Right lobe of liver (tissue), 4 donors: ENCODE data around the gene CNTNAP5.

Experiments used
- POLR2A ChIP-seq: fragments of 450-650 bp; IDR thresholded peaks from one replicate; pipeline ENCODE4 v1.6.1; 2017; ENCODE audit warnings: antibody characterized with exemption, mild to moderate bottlenecking
- TF ChIP-seq, protein P1 (sequence below), 4 donors: fragments of 200-600 bp in 3 of 4; fragments of 450-650 bp in 1 of 4; IDR thresholded peaks; one replicate each; pipeline versions ENCODE4 v1.5.1 to v1.8.0; 2016 to 2022; ENCODE audit warnings: antibody characterized with exemption in 4 of 4, mild to moderate bottlenecking in 2 of 4
- donor health status: DM: no; HTN: no; CAD: no.
- donor health status: DM: no; HTN: no; CAD: no.
- donor health status: DM: no; HTN: yes; CAD: no.

DNA sequence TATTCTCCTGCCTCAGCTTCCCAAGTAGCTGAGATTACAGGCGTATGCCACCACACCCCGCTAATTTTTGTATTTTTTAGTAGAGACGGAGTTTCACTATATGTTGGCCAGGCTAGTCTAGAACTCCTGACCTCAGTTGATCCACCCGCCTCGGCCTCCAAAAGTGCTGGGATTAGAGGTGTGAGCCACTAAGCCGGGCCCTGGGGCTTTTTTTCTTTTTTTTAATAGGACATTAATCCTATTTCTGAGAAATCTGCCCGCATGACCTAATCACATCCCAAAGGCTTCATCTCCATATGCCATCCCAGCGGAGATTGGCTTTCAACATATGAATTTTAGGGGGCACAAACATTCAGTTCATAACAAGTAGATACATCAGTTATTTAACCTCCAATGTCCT lies 128.6 kb downstream of the CNTNAP5 start:
- no peak for TF ChIP-seq POLR2A
- TF ChIP-seq, protein P1, sequence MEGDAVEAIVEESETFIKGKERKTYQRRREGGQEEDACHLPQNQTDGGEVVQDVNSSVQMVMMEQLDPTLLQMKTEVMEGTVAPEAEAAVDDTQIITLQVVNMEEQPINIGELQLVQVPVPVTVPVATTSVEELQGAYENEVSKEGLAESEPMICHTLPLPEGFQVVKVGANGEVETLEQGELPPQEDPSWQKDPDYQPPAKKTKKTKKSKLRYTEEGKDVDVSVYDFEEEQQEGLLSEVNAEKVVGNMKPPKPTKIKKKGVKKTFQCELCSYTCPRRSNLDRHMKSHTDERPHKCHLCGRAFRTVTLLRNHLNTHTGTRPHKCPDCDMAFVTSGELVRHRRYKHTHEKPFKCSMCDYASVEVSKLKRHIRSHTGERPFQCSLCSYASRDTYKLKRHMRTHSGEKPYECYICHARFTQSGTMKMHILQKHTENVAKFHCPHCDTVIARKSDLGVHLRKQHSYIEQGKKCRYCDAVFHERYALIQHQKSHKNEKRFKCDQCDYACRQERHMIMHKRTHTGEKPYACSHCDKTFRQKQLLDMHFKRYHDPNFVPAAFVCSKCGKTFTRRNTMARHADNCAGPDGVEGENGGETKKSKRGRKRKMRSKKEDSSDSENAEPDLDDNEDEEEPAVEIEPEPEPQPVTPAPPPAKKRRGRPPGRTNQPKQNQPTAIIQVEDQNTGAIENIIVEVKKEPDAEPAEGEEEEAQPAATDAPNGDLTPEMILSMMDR (IDR thresholded peaks at IDR 0.05), result no peak
